GM21423 (cell line): ENCODE measurements around the gene TRMT61B.

Experiments
- ATAC-seq: cut with Tn5 transposase; IDR thresholded peaks from one replicate; pipeline ENCODE4 v1.9.1; 2021; ENCODE audit warnings: mild to moderate bottlenecking, moderate library complexity; ENCODE audit not compliant: unreplicated experiment

TRMT61B gene

GRCh38 chr2:28868611-28869010 lies 1.5 kb downstream of the TRMT61B start:
- ATAC-seq = no peak

- no peak for ATAC-seq
Observed at GRCh38 chr2:28855977-28856376, 14.1 kb downstream of the TRMT61B start.

- no peak for ATAC-seq
Observed at GRCh38 chr2:28855193-28855592, 14.9 kb downstream of the TRMT61B start.

GRCh38 chr2:28842042-28842441 lies 28.1 kb downstream of the TRMT61B start:
- ATAC-seq = no peak

- ATAC-seq = no peak
Observed at GRCh38 chr2:28838971-28839370, 31.1 kb downstream of the TRMT61B start.

- ATAC-seq = no peak
Observed at GRCh38 chr2:28835781-28836180, 34.3 kb downstream of the TRMT61B start.

GRCh38 chr2:28833740-28834470 lies 36.2 kb downstream of the TRMT61B start:
- no peak for ATAC-seq

GRCh38 chr2:28828382-28828781 lies 41.7 kb downstream of the TRMT61B start:
- no peak for ATAC-seq

- no peak for ATAC-seq
Observed at GRCh38 chr2:28824870-28825269, 45.2 kb downstream of the TRMT61B start.

GRCh38 chr2:28824207-28824606 lies 45.9 kb downstream of the TRMT61B start:
- ATAC-seq = no peak

GRCh38 chr2:28822036-28822435 lies 48.1 kb downstream of the TRMT61B start:
- no peak for ATAC-seq

GRCh38 chr2:28821295-28821958 lies 48.7 kb downstream of the TRMT61B start:
- no peak for ATAC-seq

- ATAC-seq = no peak
Observed at GRCh38 chr2:28818053-28818452, 52.1 kb downstream of the TRMT61B start.

- peak; percentile 87 for ATAC-seq
Observed at GRCh38 chr2:28810384-28811285, 59.5 kb downstream of the TRMT61B start, which contains the start of gene SPDYA. Gene SPDYA, plus strand, starts transcription at chr2:28810834. Its CDS starts 5,181 bp downstream, at chr2:28816015.

GRCh38 chr2:28809927-28810326 lies 60.2 kb downstream of the TRMT61B start:
- no peak for ATAC-seq

- ATAC-seq = no peak
Observed at GRCh38 chr2:28802975-28803429, 67.1 kb downstream of the TRMT61B start.

GRCh38 chr2:28801726-28802125 lies 68.4 kb downstream of the TRMT61B start:
- ATAC-seq = no peak
